ENCODE measurements around the gene SERPINA7.
"Not testable (repeated sequence)": the region's sequence is repeated elsewhere in the genome, so short reads cannot be mapped to it uniquely, and the experiment has no call there.

The SERPINA7 gene, protein sequence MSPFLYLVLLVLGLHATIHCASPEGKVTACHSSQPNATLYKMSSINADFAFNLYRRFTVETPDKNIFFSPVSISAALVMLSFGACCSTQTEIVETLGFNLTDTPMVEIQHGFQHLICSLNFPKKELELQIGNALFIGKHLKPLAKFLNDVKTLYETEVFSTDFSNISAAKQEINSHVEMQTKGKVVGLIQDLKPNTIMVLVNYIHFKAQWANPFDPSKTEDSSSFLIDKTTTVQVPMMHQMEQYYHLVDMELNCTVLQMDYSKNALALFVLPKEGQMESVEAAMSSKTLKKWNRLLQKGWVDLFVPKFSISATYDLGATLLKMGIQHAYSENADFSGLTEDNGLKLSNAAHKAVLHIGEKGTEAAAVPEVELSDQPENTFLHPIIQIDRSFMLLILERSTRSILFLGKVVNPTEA

DNA sequence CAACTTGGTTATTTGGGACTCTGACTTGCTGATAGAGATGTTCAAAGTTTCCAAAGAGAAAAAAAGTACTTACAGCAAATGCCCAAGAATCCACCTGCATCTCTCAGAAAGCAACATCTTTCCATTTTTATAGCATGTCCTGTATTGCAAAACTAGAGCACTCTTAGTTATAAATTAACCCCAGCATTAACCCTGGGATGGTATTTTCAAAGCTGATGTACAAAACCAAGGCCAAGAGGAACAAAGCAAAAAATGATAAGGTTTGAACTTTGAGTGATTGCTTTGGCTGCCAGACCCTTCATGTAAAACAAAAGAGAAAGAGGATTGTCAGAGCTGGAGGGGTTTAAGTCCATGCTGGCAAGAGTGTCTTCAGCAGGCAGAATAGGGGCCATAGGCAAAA is at the start of gene SERPINA7:
TSS of gene SERPINA7 (minus strand) at position 103 of the 400 bp plus-strand sequence. CDS start 1,669 bp downstream, outside the sequence.
- DNase-seq (ENCODE audit: low read depth in 2 of 2): no peak

DNA sequence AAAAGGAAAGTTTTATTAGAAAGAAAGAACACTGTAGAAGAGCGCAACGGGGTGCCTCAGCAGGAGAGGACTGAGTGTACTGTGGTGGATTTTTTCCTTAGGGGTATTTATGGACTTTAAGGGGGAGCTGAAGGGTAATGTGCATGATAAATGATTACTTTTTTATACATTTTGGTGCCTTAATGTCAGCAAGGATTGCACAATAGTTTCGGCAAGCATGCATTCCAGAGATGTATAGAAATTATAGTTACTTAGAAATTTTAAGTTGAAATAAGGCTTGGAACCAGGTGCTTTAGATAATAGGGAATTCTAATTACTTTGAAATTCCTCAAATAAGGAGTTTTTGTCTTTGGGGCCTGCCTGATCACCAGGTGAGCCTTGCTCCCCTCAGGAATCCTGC is 30.5 kb upstream of the SERPINA7 start:
- DNase-seq (ENCODE audit: low read depth in 2 of 2): no peak

DNA sequence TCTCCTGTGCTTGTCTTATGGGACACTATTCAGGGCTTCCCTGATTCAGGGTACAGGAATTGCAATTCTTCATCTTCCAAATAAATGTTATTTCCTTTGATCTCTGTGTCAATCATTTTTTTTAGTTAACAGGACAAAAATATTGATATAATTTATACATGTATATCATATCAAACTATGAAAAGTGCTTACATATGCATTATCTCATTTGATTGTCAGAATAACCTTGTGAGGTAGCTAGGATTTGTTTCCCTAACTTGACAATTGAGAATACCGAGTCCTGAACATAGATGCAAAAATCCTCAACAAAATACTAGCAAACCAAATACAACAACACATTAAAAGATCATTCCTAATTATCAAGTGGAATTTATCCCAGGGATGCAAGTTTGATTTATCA is 11.5 kb upstream of the SERPINA7 start:
- no peak for DNase-seq (ENCODE audit: low read depth in 2 of 2)

DNA sequence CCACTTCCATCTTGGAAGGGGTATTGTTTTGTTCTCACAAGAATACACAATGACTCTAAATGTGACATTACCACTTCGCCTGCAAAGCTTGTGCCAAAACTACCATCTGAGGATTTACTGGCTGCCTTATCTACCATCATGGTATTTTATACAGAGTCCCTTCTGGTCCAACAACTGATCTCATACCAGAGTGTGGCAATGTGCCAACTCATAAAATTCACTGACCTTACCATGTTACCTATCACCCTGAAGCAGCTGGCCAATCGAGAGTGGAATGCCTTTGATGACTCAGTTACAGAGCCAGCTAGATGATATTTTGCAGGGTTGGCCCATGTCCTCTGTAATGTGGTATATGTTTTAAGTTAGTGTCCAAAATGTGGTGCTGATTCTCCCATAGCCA is 3.8 kb upstream of the SERPINA7 start:
- DNase-seq (ENCODE audit: low read depth in 2 of 2): no peak

- DNase-seq (ENCODE audit: low read depth in 2 of 2): no peak
Measured at GRCh38 chrX:106040861-106041260, 2.3 kb upstream of the SERPINA7 start.

GRCh38 chrX:106039920-106040319 is 1.4 kb upstream of the SERPINA7 start:
- DNase-seq (ENCODE audit: low read depth in 2 of 2): no peak

DNA sequence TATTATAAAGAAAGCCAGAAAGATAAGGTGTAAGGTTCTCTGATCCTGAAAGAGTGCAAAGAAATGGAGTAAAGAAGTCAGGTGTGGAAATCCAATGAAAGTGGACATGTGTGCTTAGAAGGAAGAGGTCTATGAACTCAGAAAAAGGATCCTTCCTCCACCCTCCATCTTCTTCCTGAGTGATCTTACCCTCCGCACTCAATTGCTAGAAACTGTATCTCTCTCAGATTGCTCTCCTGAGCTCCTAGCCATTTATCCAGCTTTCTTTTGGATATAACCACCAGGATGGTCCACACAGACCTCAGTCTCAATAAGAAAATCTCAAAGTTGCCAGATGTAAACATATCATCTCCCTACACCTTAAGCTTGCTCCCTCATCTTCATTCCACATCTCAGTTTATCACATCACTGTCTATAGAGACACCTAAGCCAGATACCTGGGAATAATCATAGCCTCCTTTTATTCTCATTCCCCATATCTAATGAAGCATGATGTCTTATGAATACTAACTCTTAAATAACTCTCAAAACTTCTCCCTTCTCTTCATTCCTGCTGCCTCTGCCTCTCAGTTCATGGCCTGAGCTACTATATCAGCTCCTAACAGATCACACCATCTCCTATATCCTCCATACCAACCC is 573 bp downstream of the SERPINA7 start:
- DNase-seq (ENCODE audit: low read depth in 2 of 2): no peak

GRCh38 chrX:106036716-106037115 is 1.8 kb downstream of the SERPINA7 start:
- no peak for DNase-seq (ENCODE audit: low read depth in 2 of 2)

GRCh38 chrX:106035064-106035463 is 3.5 kb downstream of the SERPINA7 start:
- no peak for DNase-seq (ENCODE audit: low read depth in 2 of 2)

DNA sequence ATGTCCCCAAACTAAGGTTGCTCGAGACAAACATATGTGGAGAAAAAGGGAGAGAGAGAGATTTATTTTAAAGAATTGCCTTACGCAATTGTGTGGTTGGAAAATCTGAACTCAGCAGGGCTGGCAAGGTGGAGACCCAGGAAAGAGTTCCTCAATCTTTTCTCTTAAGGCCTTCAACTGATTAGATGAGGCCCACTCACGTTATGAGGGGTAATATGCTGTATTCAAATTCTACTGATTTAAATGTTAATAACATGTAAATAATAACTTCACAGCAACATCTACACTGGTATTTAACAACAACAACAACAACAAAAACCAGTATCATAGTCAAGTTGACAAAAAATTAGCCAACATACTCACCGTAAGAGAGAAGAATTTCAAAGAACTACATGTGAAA is 14.6 kb downstream of the SERPINA7 start:
- DNase-seq (ENCODE audit: low read depth in 2 of 2): no peak

GRCh38 chrX:106022238-106022637 is 16.3 kb downstream of the SERPINA7 start:
- DNase-seq (ENCODE audit: low read depth in 2 of 2): no peak

DNA sequence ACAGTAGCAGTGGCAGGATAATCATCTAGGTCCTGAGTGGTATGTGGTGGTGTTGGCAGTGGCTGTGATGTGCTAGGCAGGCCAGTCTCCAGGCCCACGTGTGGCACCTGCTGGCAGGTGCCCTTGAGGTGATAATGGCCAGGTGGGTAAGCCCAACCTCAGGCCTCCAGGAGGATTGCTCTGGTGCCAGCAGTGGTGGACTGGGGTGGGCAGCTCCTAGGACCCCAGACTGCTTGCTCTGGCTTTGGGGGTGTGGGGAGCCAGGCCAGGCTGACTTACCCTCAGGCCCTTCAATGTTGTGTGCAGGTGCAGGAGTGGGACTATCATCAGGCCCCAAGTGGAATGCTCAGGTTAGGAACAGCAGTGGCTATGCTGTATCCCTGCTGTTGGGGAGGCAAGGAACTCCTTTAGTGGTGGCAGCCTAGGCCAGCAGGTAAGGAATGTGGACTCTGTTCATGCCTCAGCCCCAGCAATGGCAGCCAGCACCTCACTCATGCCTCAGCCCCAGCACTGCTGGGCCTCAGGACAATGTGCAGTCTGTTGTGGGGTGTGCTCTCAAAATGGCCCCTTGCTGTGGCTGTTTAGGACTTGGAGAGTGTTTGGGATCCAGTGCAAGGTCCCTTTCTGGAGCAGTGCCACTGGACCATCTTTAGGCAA is 24.3 kb downstream of the SERPINA7 start:
- DNase-seq (ENCODE audit: low read depth in 2 of 2): no peak

GRCh38 chrX:106009145-106009544 is 29.4 kb downstream of the SERPINA7 start:
- DNase-seq (ENCODE audit: low read depth in 2 of 2): no peak

DNA sequence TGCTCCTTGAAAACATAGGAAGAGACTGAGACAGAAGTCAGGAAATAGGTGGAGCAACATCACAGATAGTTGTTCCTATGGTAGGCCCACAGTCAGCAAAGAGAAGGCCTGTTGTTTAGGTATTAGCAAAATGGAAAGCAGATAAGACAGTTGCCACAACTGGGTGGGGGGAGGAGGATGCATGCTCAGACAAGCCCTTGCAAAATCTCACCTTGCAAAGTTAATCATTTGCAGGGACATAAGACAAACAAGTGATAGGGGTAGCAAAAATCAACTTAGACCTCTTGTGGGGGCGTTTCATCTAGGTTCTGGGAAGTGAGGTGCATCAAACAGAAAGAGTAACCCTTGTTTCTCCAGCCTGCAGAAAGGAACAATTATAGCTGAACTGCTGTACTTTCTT is 30.7 kb downstream of the SERPINA7 start:
- DNase-seq (ENCODE audit: low read depth in 2 of 2): no peak

DNA sequence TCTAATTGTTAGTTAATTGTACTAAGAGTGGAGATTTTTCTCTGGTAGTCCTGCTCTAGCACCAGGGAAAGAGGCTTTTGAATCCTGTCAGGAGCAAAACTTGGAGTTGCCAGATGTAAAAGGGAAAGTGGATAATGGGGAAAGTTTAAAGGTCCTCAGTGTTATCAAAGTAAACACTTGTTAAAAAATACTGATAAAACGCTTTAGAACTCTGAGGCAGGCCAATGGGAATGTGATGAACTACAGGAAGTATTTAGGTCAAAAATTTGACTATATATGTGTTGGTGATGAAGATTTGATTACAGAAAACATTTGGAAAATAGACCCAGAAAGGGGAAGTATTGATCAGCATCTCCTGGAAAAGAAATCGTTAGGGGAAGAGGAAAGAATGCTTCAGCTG is 32.8 kb downstream of the SERPINA7 start:
- no peak for DNase-seq (ENCODE audit: low read depth in 2 of 2)

DNA sequence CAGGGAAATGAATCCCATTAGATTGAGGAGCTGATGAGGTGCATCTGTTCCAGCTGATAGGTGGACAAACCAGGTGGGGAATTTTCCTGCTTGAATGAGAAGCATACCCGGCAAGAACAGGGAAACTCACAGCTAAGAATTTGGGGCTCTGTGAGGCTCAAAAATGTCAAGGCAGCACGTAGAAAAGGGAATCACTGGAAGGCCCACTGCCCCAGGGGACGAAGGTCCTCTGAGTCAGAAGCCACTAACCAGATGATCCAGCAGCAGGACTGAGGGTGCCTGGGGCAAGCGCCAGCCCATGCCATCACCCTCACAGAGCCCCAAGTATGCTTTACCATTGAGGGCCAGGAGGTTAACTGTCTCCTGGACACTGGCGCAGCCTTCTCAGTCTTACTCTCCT is 37.9 kb downstream of the SERPINA7 start:
- DNase-seq (ENCODE audit: low read depth in 2 of 2): not testable (repeated sequence)

DNA sequence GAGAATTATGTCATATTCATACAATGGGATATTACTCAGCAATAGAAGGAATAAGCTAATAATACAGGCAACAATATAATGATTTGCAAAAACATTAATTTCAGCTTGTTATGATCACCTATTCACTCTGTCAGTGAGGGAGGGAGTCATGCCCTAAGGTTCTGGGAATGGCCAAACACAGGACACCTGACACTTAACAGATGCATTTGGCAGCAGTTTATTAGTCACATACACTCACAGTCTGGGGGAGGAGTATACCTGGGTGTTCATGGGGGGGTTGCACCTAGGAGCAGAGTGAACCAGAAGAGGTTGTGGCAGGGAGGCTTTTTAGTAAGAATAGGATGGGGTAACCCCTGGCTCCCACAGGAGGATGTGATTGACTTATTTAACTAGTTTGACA is 38.3 kb downstream of the SERPINA7 start:
- no peak for DNase-seq (ENCODE audit: low read depth in 2 of 2)

DNA sequence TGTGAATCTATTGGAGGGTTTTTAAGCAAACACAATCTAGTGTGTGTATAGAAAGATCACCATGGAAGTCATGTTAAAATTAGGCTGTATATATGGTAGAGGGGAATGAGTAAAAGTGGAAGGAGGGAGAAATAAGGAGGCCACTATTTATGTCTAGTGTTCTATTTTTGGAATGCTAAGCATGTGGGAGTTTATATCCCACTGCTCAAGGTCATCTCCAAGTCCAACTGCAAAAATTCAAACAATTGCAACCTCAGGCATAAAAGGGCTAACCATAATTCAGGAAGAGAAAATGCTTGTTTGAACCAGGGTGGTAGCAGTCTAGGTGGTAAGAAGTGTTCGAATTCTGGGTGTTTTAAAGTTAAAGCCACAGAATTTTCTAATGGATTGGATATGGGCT is 39.2 kb downstream of the SERPINA7 start:
- no peak for DNase-seq (ENCODE audit: low read depth in 2 of 2)

DNA sequence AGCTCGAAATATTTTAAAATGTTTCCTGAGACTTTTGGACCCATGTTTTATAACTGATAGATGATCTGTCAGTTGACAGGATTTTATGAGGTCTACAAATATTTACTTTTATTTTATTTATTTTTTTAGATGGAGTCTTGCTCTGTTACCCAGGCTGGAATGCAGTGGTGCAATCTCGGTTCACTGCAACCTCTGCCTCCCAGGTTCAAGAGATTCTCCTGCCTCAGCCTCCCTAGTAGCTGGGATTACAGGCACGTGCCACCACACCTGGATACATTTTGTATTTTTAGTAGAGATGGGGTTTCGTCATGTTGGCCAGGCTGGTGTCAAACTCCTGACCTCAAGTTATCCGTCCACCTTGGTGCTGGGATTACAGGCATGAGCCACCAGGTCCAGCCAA is 50.0 kb downstream of the SERPINA7 start:
- DNase-seq (ENCODE audit: low read depth in 2 of 2): not testable (repeated sequence)
